Measurements from ENCODE around the gene TENM4. TPM values are rescaled to one million over a fixed set of nuclear protein-coding genes. Genes with fewer than 3 reads are reported as not detected.

Gene TENM4
- total and polyA plus RNA-seq, 2 of the 13 experiments (the other 11 are each of a cell fraction or from before 2014, with no cell fraction given), result not detected

DNA sequence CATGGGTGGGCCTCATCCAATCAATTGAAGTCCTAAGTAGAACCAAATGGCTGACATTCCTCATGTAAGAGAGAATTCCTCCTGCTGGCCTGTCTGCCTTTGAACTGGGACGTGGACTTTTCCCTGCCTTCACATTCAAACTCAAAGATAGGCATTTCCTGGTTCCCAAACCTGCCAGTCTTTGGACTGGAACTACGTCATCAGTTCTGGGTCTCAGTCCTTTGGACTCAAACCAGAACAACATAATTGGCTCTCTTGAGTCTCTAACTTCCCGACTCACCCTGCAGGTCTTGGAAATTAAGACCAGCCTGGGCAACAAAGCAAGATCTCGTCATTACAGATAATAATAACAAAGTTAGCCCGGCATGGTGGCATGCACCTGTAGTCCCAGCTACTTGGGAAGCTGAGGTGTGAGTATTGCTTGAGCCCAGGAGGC lies 827.4 kb downstream of the TENM4 start:
- intact Hi-C loops (cut with micrococcal nuclease; ENCODE audit: unreplicated experiment), result no loop called here
- FAIRE-seq, result no peak
- POLR2A ChIA-PET, result no interaction called here
- TF ChIP-seq MTF2 (CRISPR knock-in tag; IDR thresholded peaks at IDR 0.05; ENCODE audit: borderline replicate concordance) (no peak), ZNF460 (CRISPR knock-in tag; IDR thresholded peaks at IDR 0.05; ENCODE audit: borderline replicate concordance) (peak; percentile 65; the same call in 1 of the 2 replicates), ZNF230 (CRISPR knock-in tag; IDR thresholded peaks at IDR 0.05) (no peak), ZNF30 (CRISPR knock-in tag; IDR thresholded peaks at IDR 0.05) (no peak), U2AF2 (IDR thresholded peaks at IDR 0.05; ENCODE audit: low read depth, low read length) (no peak), ZNF383 (CRISPR knock-in tag; IDR thresholded peaks at IDR 0.05; ENCODE audit: borderline replicate concordance) (no peak), NR2F1 (CRISPR knock-in tag; IDR thresholded peaks at IDR 0.05) (no peak), LCORL (IDR thresholded peaks at IDR 0.05) (peak; percentile 53; the same call in 1 of the 2 replicates), LCORL (CRISPR knock-in tag; IDR thresholded peaks at IDR 0.05) (peak; percentile 69; the same call in 1 of the 2 replicates), MAFF (IDR thresholded peaks at IDR 0.05; ENCODE audit: low read depth, low read length) (0 out of 2 replicates have a peak, but pooled peaks have one; percentile 5), FOXJ3 (CRISPR knock-in tag; IDR thresholded peaks at IDR 0.05; ENCODE audit: borderline replicate concordance) (peak; percentile 41; the same call in 1 of the 2 replicates)
- TF ChIP-seq, protein P1, sequence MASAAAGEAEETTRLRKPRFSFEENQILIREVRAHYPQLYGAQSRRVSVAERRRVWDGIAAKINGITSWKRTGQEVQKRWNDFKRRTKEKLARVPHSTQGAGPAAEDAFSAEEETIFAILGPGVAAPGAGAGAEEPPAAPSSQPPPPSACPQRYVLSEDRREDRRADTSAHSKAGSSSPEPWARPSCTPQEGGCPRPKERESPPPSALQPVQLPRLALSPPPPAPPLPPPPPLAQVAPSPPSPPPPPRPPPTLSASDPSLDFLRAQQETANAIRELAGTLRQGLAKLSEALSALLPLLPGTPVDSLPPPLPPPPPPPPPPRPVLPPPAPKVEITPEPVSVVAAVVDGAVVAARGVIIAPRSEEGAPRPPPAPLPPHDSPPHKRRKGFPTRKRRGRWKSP (CRISPR knock-in tag; IDR thresholded peaks at IDR 0.05), result no peak
- TF ChIP-seq, protein P2, sequence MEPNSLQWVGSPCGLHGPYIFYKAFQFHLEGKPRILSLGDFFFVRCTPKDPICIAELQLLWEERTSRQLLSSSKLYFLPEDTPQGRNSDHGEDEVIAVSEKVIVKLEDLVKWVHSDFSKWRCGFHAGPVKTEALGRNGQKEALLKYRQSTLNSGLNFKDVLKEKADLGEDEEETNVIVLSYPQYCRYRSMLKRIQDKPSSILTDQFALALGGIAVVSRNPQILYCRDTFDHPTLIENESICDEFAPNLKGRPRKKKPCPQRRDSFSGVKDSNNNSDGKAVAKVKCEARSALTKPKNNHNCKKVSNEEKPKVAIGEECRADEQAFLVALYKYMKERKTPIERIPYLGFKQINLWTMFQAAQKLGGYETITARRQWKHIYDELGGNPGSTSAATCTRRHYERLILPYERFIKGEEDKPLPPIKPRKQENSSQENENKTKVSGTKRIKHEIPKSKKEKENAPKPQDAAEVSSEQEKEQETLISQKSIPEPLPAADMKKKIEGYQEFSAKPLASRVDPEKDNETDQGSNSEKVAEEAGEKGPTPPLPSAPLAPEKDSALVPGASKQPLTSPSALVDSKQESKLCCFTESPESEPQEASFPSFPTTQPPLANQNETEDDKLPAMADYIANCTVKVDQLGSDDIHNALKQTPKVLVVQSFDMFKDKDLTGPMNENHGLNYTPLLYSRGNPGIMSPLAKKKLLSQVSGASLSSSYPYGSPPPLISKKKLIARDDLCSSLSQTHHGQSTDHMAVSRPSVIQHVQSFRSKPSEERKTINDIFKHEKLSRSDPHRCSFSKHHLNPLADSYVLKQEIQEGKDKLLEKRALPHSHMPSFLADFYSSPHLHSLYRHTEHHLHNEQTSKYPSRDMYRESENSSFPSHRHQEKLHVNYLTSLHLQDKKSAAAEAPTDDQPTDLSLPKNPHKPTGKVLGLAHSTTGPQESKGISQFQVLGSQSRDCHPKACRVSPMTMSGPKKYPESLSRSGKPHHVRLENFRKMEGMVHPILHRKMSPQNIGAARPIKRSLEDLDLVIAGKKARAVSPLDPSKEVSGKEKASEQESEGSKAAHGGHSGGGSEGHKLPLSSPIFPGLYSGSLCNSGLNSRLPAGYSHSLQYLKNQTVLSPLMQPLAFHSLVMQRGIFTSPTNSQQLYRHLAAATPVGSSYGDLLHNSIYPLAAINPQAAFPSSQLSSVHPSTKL (CRISPR knock-in tag; IDR thresholded peaks at IDR 0.05), result peak; percentile 91
- TF ChIP-seq, protein P3, sequence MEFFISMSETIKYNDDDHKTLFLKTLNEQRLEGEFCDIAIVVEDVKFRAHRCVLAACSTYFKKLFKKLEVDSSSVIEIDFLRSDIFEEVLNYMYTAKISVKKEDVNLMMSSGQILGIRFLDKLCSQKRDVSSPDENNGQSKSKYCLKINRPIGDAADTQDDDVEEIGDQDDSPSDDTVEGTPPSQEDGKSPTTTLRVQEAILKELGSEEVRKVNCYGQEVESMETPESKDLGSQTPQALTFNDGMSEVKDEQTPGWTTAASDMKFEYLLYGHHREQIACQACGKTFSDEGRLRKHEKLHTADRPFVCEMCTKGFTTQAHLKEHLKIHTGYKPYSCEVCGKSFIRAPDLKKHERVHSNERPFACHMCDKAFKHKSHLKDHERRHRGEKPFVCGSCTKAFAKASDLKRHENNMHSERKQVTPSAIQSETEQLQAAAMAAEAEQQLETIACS (CRISPR knock-in tag; IDR thresholded peaks at IDR 0.05), result no peak
- TF ChIP-seq, protein P4, sequence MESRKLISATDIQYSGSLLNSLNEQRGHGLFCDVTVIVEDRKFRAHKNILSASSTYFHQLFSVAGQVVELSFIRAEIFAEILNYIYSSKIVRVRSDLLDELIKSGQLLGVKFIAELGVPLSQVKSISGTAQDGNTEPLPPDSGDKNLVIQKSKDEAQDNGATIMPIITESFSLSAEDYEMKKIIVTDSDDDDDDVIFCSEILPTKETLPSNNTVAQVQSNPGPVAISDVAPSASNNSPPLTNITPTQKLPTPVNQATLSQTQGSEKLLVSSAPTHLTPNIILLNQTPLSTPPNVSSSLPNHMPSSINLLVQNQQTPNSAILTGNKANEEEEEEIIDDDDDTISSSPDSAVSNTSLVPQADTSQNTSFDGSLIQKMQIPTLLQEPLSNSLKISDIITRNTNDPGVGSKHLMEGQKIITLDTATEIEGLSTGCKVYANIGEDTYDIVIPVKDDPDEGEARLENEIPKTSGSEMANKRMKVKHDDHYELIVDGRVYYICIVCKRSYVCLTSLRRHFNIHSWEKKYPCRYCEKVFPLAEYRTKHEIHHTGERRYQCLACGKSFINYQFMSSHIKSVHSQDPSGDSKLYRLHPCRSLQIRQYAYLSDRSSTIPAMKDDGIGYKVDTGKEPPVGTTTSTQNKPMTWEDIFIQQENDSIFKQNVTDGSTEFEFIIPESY (CRISPR knock-in tag; IDR thresholded peaks at IDR 0.05), result no peak; the same call in 1 of the 2 replicates

More for the DNA sequence above, 827.4 kb downstream of the TENM4 start:
- Histone ChIP-seq H4K20me1 (ENCODE audit: insufficient read depth, low read length) (no peaks in the 10 kb centered on the region), H3K4me2 (ENCODE audit: low read depth, low read length) (peak overlapping the region; percentile 63), H3K9ac (ENCODE audit: insufficient read depth, low read depth, low read length) (peak overlapping the region; percentile 37; the same call in 1 of the 2 replicates), H3K4me3 (replicated peaks in 1 of 3; ENCODE audit: insufficient read depth in 1 of 3, low read depth in 2 of 3, low read length in 3 of 3) (peak overlapping the region in 1 of 3 experiments; percentile 6; a peak in 1 of 6 replicates), H2AFZ (ENCODE audit: low read length) (peak overlapping the region; percentile 5), H3K4me1 (ENCODE audit: insufficient read depth, low read length) (peaks cover 53% of the 10 kb centered on the region), H3K9me3 (ENCODE audit: low read length) (no peaks in the 10 kb centered on the region), H3K36me3 (replicated peaks in 1 of 2; ENCODE audit: control insufficient read depth in 1 of 2, insufficient read depth in 2 of 2, low read length in 2 of 2) (no peaks in the 10 kb centered on the region), H3K79me2 (ENCODE audit: insufficient read depth, low read length) (no peaks in the 10 kb centered on the region), H3K27me3 (ENCODE audit: control insufficient read depth in 1 of 2, insufficient read depth in 2 of 2, low read length in 2 of 2) (no peaks in the 10 kb centered on the region), H3K27ac (ENCODE audit: extremely low read length, insufficient read depth, low read length) (peak overlapping the region; percentile 75)
- WGBS (ENCODE audit: low lambda C conversion rate), result 37% methylated on average over 5 of the region's 5 CpGs
- CTCF ChIA-PET (ENCODE audit: low intra/inter-chr PET ratio, low total read pairs), result no interaction called here
- DNase-seq (ENCODE audit: low spot score), result peak; percentile 86
- in situ Hi-C loops (cut with HindIII; ENCODE audit: extremely low pct_ligation_motif_present, low pct_unique_long_range_greater_than_20kb), result no loop called here
- BruUV-seq (replicated peaks), result no TSS peak
- peak; percentile 94 for ATAC-seq

Measured in HepG2 (cell line).